ENCODE results near the gene PEPD. TPM values are rescaled to one million over a fixed set of nuclear protein-coding genes. Genes with fewer than 3 reads are reported as not detected.

Gene PEPD
- total RNA-seq, 4 donors from 2014 or later = 58.9 to 81.0 (median 70.7) TPM

GRCh38 chr19:33520844-33521479, 629 bp downstream of the PEPD start:
- 8 to 9% methylated on average over 18 of the region's 18 CpGs for WGBS, 2 donors
- TF ChIP-seq POLR2A (IDR thresholded peaks at IDR 0.05) = no peak
- no peak for TF ChIP-seq CTCF (IDR thresholded peaks at IDR 0.05)

GRCh38 chr19:33520048-33520643, 1.4 kb downstream of the PEPD start:
- intact Hi-C loops (cut with DNase I; ENCODE audit: low total_unique reads) = no loop called here
- WGBS, 2 donors = 64 to 67% methylated on average over 4 of the region's 4 CpGs
- H3K4me3 ChIP-seq (ENCODE audit: low read depth, poor library complexity, severe bottlenecking) = no peak overlapping the region
- no peak for TF ChIP-seq CTCF (IDR thresholded peaks at IDR 0.05)
- no peak for DNase-seq (ENCODE audit: low spot score in 2 of 2)

More at GRCh38 chr19:33520844-33521479, 629 bp downstream of the PEPD start:
- no peak for DNase-seq (ENCODE audit: low spot score in 2 of 2)
- intact Hi-C loops (cut with DNase I; ENCODE audit: low total_unique reads) = no loop called here
- H3K4me3 ChIP-seq (ENCODE audit: low read depth, poor library complexity, severe bottlenecking) = peak overlapping the region; percentile 89

- intact Hi-C loops (cut with DNase I; ENCODE audit: low total_unique reads) = no loop called here
- no peak for DNase-seq (ENCODE audit: low spot score in 2 of 2)
- TF ChIP-seq CTCF (IDR thresholded peaks at IDR 0.05) (no peak), POLR2A (IDR thresholded peaks at IDR 0.05) (no peak)
- WGBS, 2 donors = 69 to 83% methylated on average over 6 of the region's 6 CpGs
- no peak overlapping the region for H3K4me3 ChIP-seq (ENCODE audit: low read depth, poor library complexity, severe bottlenecking)
These were observed 2.2 kb downstream of the PEPD start for GRCh38 chr19:33519416-33519815.

- DNase-seq (ENCODE audit: low spot score in 2 of 2) = no peak
- TF ChIP-seq POLR2A (IDR thresholded peaks at IDR 0.05) = no peak
- no peak for TF ChIP-seq CTCF (IDR thresholded peaks at IDR 0.05)
- H3K4me3 ChIP-seq (ENCODE audit: low read depth, poor library complexity, severe bottlenecking) = no peak overlapping the region
- WGBS, 2 donors = 67 to 80% methylated on average over 5 of the region's 5 CpGs
- intact Hi-C loops (cut with DNase I; ENCODE audit: low total_unique reads) = no loop called here
These were observed 3.0 kb downstream of the PEPD start for GRCh38 chr19:33518541-33518940.

- intact Hi-C loops (cut with DNase I; ENCODE audit: low total_unique reads) = no loop called here
- 82 to 88% methylated on average over 8 to 9 of the region's 9 CpGs for WGBS, 2 donors
- no peak for DNase-seq (ENCODE audit: low spot score in 2 of 2)
- no peak for TF ChIP-seq POLR2A (IDR thresholded peaks at IDR 0.05)
- no peak for TF ChIP-seq CTCF (IDR thresholded peaks at IDR 0.05)
- no peak overlapping the region for H3K4me3 ChIP-seq (ENCODE audit: low read depth, poor library complexity, severe bottlenecking)
These were observed 3.7 kb downstream of the PEPD start for GRCh38 chr19:33517922-33518321.

- no peak for DNase-seq (ENCODE audit: low spot score in 2 of 2)
- intact Hi-C loops (cut with DNase I; ENCODE audit: low total_unique reads) = no loop called here
- H3K4me3 ChIP-seq (ENCODE audit: low read depth, poor library complexity, severe bottlenecking) = no peak overlapping the region
- no peak for TF ChIP-seq CTCF (IDR thresholded peaks at IDR 0.05)
- TF ChIP-seq POLR2A (IDR thresholded peaks at IDR 0.05) = no peak
- 70 to 71% methylated on average over 4 of the region's 4 CpGs for WGBS, 2 donors
These were observed 5.7 kb downstream of the PEPD start for GRCh38 chr19:33515921-33516320.
